IPS-20b (cell line): ENCODE results near the gene ITGB5.

Experiments used
- H3K27ac ChIP-seq: one replicate; pipeline ENCODE4 v1.5.1; 2013; ENCODE audit warnings: low read length
- H3K27me3 ChIP-seq: 2 replicates; pipeline ENCODE4 v1.6.1; 2013; ENCODE audit warnings: mild to moderate bottlenecking, low read length, inconsistent platforms; ENCODE audit not compliant: insufficient read depth
- H3K36me3 ChIP-seq: 2 replicates; pipeline ENCODE4 v1.6.1; 2013; ENCODE audit warnings: low read depth, mild to moderate bottlenecking, inconsistent platforms, low read length, moderate library complexity; ENCODE audit not compliant: insufficient read depth
- H3K4me1 ChIP-seq: 2 replicates; pipeline ENCODE4 v1.6.1; 2013; ENCODE audit warnings: mild to moderate bottlenecking, control low read depth, inconsistent platforms, low read length, moderate library complexity; ENCODE audit not compliant: insufficient read depth
- H3K4me3 ChIP-seq: 2 replicates; pipeline ENCODE4 v1.5.1; 2013; ENCODE audit warnings: mild to moderate bottlenecking, low read length, inconsistent platforms
- H3K9ac ChIP-seq: 2 replicates; pipeline ENCODE4 v1.6.1; 2013; ENCODE audit warnings: low read depth, mild to moderate bottlenecking, inconsistent platforms, low read length, moderate library complexity
- H3K9me3 ChIP-seq: 2 replicates; pipeline ENCODE4 v1.6.1; 2013; ENCODE audit warnings: mild to moderate bottlenecking, low read depth, low read length, inconsistent platforms; ENCODE audit not compliant: insufficient read depth

ITGB5 gene

DNA sequence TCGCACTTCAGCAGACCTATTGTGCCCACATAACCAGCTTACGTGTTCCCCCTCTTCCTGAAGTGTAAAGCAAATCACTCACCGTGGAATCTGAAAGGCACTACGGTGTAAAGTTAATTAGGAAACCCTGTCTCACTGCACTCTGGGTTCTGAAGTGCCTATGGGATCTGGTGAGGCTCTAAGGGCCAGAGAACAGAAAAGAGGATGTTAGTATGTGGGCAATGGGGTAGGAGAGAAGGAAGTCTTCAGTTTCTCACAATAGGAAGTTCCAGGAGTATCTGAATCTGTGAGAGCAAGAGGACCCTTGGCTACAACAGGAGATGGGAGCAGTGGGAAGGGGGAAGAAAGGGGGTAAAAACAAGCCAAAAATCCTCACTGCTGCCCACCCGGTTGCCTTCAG is 71.4 kb downstream of the ITGB5 start:
- peaks cover 80% of the 10 kb centered on the region for H3K36me3 ChIP-seq
- no peaks in the 10 kb centered on the region for H3K9me3 ChIP-seq
- H3K27ac ChIP-seq = no peak overlapping the region
- no peak overlapping the region for H3K4me3 ChIP-seq
- no peak overlapping the region for H3K9ac ChIP-seq
- H3K4me1 ChIP-seq = no peaks in the 10 kb centered on the region; the same call in 1 of the 2 replicates
- H3K27me3 ChIP-seq = no peaks in the 10 kb centered on the region

DNA sequence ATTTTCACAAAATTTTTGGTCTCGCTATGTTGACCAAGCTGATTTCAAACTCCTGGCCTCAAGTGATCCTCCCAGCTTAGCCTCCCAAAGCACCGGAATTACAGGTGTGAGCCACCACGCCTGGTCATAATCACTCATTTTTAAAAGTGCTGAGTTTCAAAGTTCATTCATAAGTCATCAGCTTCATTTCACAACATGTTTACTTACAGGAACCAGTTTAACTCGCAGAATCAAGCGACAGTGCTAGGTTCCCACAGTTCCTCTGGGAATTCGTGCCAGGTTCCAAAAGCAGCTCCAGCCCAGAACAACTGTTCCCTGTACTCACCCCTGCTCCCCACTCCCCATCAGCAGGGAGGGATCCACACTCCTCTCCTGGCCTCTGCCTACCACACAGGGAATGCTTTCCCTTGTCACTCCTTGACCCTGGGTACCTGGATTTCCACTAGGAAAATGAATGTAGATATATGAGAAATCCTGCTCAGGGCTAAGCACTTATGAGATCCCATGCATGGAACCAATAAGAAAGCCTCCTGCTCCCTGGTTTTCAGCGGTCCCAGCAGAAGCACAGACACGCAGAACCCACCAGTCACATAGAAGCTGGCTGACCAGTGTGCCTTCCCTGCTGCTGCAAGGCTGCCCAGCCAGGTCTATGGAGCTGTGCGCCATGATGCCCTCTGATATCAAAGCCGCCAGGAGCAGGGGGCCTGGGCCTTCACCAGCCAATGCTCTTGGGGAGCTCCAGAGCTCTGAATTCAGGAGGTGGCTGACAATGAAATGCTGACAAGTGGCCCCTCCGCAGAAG is 72.3 kb downstream of the ITGB5 start:
- Histone ChIP-seq H3K27ac (no peak overlapping the region), H3K4me3 (no peak overlapping the region), H3K4me1 (no peaks in the 10 kb centered on the region; the same call in 1 of the 2 replicates), H3K36me3 (peaks cover 70% of the 10 kb centered on the region), H3K27me3 (no peaks in the 10 kb centered on the region), H3K9ac (no peak overlapping the region), H3K9me3 (no peaks in the 10 kb centered on the region)

DNA sequence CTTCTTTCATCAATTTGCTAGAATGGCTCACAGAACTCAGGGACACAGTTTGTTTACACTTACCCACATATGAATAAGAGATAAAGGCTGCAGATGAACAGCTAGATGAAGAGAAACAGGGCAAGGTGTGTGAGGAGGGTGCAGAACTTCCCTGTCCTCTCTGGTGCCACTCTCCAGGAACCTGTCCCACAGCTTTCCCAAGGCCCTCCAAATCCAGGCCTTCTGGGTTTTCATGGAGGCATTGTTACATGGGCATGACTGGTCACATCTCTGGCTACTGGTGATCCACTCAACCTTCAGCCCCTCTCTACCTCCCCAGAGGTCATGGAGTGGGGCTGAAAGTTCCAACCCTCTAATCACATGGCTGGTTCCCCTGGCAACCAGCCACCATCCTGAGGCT is 73.6 kb downstream of the ITGB5 start:
- Histone ChIP-seq H3K27me3 (no peaks in the 10 kb centered on the region), H3K27ac (no peak overlapping the region), H3K9ac (no peak overlapping the region), H3K36me3 (peaks cover 65% of the 10 kb centered on the region), H3K9me3 (no peaks in the 10 kb centered on the region), H3K4me3 (no peak overlapping the region), H3K4me1 (no peaks in the 10 kb centered on the region; the same call in 1 of the 2 replicates)

DNA sequence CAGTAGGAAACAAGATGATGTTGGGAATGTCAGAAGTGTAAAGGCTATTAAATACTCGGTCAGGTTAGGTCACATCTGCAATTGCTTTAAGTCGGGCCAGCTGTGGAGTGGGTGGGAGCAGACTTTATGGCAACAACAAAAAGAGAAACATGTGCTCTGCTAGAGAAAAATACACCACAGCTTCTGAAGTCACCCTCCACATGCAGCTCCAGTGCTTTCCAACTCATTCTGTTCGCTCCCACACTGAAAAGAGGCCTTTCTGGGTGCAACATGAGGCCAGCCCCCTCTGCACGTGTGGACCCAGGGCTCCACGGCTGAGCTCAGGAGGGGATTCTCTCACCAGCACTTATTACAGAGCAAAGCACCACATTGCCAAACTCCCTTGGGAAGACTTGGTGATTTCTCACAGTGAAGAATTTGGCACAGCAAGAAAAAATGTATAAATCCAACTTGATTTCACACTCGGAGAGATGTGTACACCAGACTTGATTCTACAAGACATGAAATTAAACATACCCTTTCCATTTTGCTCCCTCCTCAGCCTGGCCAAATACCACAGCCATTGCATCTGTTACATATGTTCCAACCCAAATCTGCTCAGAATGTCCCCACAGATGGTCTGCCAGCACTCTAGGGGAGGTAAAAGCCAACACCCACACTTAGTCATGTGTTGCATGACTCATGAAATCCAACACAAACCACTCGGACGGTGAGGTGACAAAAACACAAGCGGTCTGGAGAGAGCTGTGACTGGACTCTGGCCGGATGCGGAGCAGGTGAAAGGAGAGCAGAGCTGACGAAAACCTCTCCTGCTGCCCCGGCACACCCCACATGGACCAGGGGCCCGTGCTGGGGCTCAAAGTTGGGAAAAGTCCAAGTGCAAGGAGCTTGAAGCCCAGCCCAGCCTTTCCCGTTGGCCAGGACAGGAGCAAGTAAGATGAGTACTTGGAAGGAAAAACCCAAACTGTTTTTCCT is 74.6 kb downstream of the ITGB5 start:
- Histone ChIP-seq H3K27me3 (no peaks in the 10 kb centered on the region), H3K36me3 (peaks cover 63% of the 10 kb centered on the region), H3K4me3 (no peak overlapping the region), H3K4me1 (no peaks in the 10 kb centered on the region; the same call in 1 of the 2 replicates), H3K27ac (no peak overlapping the region), H3K9ac (no peak overlapping the region), H3K9me3 (no peaks in the 10 kb centered on the region)

DNA sequence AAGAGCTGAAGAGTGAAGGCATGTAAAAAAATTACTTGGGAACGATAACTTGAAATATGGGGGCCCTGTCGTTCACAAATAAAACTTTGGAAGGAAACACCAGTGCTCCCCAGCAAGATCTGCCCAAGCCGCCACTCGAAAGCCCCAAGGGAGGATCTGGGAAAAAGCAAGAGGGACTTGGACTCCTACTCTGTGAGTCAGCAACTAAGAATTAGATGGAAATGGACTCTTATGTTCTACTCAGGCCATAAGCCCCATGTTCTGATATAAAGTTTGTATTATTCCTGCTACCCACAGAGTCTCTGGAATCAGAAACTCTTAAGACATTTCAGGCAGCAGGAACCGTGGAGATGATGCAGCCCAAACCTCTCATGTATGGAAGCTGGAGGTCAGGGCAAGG is 75.7 kb downstream of the ITGB5 start:
- Histone ChIP-seq H3K4me1 (no peaks in the 10 kb centered on the region; the same call in 1 of the 2 replicates), H3K36me3 (peaks cover 57% of the 10 kb centered on the region), H3K27ac (no peak overlapping the region)

DNA sequence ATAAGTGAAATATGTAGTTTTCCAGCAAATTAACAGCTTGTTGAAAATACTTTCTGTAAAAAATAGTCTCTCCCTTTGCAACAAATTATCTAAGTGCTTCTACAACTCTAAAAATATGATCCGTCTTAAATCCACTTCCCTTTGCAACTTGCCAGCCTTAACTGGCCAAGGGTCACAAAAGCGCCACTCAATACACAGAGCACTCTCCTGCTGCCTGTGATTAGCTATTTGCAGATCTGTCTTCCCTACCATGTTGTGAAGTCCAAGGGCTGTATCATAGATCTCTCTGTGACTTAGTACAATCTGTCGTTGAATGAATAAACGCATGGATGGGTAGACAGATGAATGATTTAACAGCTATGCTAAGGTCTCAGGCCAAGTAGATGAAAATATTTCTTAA is 76.2 kb downstream of the ITGB5 start:
- H3K36me3 ChIP-seq = peaks cover 52% of the 10 kb centered on the region
- H3K9me3 ChIP-seq = no peaks in the 10 kb centered on the region
- no peak overlapping the region for H3K9ac ChIP-seq
- no peak overlapping the region for H3K4me3 ChIP-seq
- no peak overlapping the region for H3K27ac ChIP-seq
- no peaks in the 10 kb centered on the region for H3K27me3 ChIP-seq
- H3K4me1 ChIP-seq = no peaks in the 10 kb centered on the region; the same call in 1 of the 2 replicates

More for the DNA sequence above, 75.7 kb downstream of the ITGB5 start:
- Histone ChIP-seq H3K27me3 (no peaks in the 10 kb centered on the region), H3K9me3 (no peaks in the 10 kb centered on the region), H3K9ac (no peak overlapping the region), H3K4me3 (no peak overlapping the region)

DNA sequence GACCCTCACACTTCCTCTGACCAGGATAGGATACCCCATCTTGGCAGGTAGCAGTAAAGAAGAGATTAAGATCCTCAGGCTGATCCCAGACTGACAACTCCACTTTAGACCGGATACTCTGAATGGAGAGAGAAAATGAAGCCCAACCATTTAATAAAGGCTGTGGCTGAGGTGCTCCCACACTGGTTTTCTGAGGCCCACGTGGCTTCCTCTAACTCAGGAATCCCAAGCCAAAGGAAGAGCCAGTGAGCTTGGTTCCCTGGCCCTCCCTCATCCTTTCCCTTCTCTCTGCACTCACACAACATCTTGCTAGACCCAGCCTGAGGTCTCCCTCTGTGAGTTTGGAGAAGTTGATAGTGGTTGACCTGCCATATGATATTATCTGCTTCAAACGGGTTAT is 78.1 kb downstream of the ITGB5 start:
- H3K4me1 ChIP-seq = no peaks in the 10 kb centered on the region; the same call in 1 of the 2 replicates
- H3K9me3 ChIP-seq = no peaks in the 10 kb centered on the region
- H3K4me3 ChIP-seq = no peak overlapping the region
- peaks cover 37% of the 10 kb centered on the region for H3K36me3 ChIP-seq
- no peak overlapping the region for H3K27ac ChIP-seq
- no peaks in the 10 kb centered on the region for H3K27me3 ChIP-seq
- H3K9ac ChIP-seq = no peak overlapping the region

DNA sequence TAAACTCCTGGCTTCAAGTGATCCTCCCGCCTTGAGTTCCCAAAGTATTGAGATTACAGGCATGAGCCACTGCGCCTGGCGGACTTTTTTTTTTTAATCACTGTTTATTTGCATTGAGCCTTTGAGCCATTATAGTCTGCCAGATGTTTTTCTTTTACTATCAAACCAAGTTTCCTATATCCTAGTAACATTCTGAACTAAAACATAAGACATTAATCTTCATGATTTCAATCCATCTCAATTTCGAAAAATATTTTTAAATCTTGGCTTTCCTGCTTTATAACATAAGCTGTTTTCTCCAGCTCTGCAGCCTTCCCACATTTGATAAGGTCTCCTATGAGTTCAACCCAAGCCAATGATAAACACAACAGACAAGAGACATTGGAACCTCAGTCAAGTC is 81.5 kb downstream of the ITGB5 start:
- peaks cover 35% of the 10 kb centered on the region; the same call in 1 of the 2 replicates for H3K36me3 ChIP-seq

DNA sequence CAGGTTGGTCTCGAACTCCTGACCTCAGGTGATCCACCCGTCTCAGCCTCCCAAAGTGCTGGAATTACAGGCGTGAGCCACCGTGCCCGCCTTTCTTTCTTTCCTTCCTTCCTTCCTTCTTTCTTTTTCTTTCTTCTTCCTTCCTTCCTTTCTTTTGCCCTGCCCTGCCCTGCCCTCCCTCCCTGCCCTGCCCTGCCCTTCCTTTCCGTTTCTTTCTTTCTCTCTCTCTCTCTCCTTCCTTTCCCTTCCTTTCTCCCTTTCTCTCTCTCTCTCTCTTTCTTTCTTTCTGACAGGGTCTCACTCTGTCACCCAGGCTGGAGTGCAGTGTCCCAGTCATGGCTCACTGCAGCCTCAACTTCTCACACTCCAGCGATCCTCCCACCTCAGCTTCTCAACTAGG is 82.3 kb downstream of the ITGB5 start:
- H3K4me3 ChIP-seq = no peak overlapping the region
- no peaks in the 10 kb centered on the region for H3K27me3 ChIP-seq
- H3K9ac ChIP-seq = no peak overlapping the region
- peaks cover 43% of the 10 kb centered on the region; the same call in 1 of the 2 replicates for H3K36me3 ChIP-seq
- H3K9me3 ChIP-seq = no peaks in the 10 kb centered on the region
- H3K27ac ChIP-seq = no peak overlapping the region
- peaks cover 13% of the 10 kb centered on the region; the same call in 1 of the 2 replicates for H3K4me1 ChIP-seq

More for the DNA sequence above, 81.5 kb downstream of the ITGB5 start:
- no peak overlapping the region for H3K4me3 ChIP-seq
- H3K27me3 ChIP-seq = no peaks in the 10 kb centered on the region
- no peaks in the 10 kb centered on the region for H3K9me3 ChIP-seq
- H3K4me1 ChIP-seq = peaks cover 11% of the 10 kb centered on the region; the same call in 1 of the 2 replicates
- no peak overlapping the region for H3K27ac ChIP-seq
- no peak overlapping the region for H3K9ac ChIP-seq

DNA sequence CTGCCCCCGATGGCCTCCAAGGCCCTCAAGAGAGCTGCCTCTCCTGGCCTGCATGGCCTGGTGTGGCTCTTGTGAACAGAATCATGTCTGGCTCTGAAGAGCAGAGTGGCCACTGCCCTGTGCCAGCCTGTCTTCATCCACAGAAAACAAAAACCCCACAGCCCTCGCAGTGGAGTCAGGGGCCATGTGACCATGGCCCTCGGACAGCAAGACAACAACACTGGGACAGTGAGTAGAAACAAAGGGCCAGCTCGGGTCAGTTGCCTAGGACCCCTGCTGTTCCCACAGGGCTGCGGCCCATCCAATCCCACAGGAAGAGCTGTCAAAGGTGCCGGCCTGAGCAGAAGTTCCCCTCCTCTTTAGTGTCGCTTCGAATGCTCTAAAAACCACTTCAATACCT is 84.5 kb downstream of the ITGB5 start:
- Histone ChIP-seq H3K4me1 (peaks cover 13% of the 10 kb centered on the region; the same call in 1 of the 2 replicates), H3K4me3 (no peak overlapping the region), H3K27ac (no peak overlapping the region), H3K9ac (no peak overlapping the region), H3K9me3 (no peaks in the 10 kb centered on the region), H3K36me3 (peaks cover 35% of the 10 kb centered on the region; the same call in 1 of the 2 replicates), H3K27me3 (no peaks in the 10 kb centered on the region)

DNA sequence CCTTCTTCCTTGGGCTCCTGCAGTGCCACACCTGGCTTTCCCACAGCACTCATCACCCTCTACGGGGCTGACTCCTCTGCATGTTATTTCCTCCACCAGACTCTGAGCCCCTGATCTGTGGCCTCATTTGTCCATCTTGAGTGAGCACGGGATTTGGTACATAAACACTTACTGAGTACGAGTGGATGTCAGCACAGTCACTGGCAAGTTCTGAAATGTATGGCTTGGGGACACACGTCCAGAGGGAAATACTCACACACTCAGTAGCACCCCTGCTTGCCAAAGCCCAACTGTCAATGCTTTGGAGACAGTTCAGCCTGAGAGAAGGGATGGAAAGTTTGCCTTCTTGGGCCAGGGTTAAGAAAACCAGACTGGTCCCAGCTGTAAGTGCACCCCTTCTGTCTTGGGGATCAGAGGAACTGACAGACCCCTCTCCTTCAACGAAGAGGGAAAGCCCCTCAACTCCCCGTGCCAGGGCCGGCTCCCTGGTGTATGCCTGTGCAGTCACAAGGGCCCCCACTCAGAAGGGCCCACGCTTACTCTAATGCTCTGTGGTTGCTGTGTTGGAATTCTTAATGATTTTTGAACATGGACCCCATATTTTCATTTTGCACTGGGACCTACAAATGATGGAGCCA is 85.0 kb downstream of the ITGB5 start:
- Histone ChIP-seq H3K9me3 (no peaks in the 10 kb centered on the region), H3K27ac (no peak overlapping the region), H3K27me3 (no peaks in the 10 kb centered on the region), H3K36me3 (peaks cover 39% of the 10 kb centered on the region), H3K9ac (peak overlapping the region; percentile 21; the same call in 1 of the 2 replicates), H3K4me3 (no peak overlapping the region), H3K4me1 (peaks cover 13% of the 10 kb centered on the region; the same call in 1 of the 2 replicates)
